GM12874 (cell line): ENCODE measurements around the gene KCNT2.

Experiments used
- TF ChIP-seq, protein P1 (sequence below): IDR thresholded peaks from 2 replicates; pipeline ENCODE4 v1.5.1; 2011; ENCODE audit warnings: low read depth, mild to moderate bottlenecking, control low read depth, low read length, moderate library complexity; ENCODE audit not compliant: insufficient read depth

The KCNT2 gene

DNA sequence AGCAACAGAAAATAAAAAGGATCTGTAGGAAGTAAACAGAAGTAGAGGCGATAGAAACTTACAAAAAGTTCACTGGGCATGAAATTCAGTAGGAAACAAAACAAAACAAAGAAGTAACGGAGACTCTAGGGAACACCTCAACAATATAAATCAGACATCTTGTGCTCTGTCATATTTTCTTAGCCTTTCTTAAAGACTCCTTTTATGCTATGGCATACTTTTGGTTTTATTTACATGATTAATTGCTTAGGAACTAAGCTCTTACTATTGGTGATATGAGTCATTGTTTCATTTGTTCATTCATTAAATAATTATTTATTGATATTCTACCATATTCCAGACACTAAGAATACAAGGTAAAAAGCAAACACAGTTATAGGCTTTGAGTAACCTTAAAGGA, 126.6 kb downstream of the KCNT2 start:
- TF ChIP-seq, protein P1, sequence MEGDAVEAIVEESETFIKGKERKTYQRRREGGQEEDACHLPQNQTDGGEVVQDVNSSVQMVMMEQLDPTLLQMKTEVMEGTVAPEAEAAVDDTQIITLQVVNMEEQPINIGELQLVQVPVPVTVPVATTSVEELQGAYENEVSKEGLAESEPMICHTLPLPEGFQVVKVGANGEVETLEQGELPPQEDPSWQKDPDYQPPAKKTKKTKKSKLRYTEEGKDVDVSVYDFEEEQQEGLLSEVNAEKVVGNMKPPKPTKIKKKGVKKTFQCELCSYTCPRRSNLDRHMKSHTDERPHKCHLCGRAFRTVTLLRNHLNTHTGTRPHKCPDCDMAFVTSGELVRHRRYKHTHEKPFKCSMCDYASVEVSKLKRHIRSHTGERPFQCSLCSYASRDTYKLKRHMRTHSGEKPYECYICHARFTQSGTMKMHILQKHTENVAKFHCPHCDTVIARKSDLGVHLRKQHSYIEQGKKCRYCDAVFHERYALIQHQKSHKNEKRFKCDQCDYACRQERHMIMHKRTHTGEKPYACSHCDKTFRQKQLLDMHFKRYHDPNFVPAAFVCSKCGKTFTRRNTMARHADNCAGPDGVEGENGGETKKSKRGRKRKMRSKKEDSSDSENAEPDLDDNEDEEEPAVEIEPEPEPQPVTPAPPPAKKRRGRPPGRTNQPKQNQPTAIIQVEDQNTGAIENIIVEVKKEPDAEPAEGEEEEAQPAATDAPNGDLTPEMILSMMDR: no peak

GRCh38 chr1:196477262-196477661, 131.0 kb downstream of the KCNT2 start:
- TF ChIP-seq, protein P1: no peak

DNA sequence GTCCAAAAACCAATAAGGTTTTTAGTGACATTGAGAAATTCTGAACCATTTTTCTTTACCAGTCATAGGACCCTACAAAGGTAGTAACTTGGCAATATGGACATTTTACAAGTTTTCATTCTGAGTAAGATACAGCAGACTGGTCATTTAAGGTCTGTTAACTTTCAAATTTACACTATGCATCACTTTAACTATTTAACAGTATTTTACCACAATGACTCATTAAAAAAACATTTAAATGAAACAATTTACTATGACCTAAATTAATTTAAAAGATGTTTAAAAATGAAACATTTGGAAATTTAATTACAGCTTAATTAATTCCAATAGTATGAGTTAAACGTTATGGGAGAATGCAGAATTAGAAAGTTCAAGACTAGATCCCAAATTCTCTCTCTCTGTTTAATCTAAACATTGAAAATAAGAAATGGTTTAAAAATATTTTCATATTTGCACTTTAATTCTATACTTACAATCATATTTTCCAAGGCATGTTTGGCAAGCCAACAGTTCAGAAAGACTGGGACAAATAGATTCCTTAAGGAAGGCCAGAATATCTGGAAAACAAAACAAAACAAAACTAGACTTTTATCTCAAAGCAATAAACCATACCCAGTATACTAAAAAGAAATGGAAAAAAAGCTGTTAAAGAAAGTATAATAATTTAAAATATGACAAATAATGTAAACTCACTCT, 140.9 kb downstream of the KCNT2 start:
- TF ChIP-seq, protein P1: no peak

DNA sequence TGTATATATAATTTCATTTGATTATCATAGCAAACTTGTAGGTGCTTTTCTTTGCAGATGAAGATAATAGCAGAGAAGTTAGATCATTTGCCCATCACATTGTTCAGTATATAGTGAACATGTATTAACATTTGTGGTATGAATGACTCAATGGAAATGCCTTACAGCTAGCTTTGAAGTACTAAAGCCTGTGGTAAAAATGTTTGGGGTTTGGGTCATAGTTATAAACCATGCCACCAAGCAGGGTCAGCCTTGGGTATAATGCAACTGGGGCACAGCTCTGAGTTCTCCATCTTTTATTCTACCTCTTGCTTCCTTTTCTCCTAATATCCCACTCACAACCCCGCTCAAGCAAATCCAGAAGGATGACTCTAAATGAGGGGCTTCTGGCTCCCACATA, 141.6 kb downstream of the KCNT2 start:
- TF ChIP-seq, protein P1: no peak

GRCh38 chr1:196466166-196466565, 142.1 kb downstream of the KCNT2 start:
- TF ChIP-seq, protein P1: no peak

DNA sequence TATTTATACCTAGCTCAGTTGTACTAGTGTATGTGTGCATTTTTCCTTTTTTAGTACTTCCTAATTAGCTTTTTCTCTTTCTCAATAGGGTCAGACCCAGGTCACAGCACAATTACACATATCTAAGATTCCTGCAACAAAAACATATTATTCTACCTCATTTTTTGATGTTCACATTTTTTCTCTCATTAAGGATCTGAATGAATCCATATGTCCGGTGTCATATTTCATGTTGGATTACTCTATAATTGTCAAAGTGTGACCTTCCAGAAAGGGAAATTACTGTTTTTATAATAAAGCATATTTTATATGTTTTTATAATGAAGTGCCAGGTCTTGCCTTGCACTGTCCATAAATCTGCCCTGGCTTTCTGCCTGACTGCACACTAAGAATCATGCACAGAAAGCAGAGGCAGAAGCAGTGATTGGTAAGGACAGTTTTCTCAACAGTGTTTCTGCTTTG, 143.7 kb downstream of the KCNT2 start:
- TF ChIP-seq, protein P1: no peak

GRCh38 chr1:196462086-196462485, 146.2 kb downstream of the KCNT2 start:
- TF ChIP-seq, protein P1: no peak
